ENCODE measurements around the gene BICC1. TPM values are rescaled to one million over a fixed set of nuclear protein-coding genes. Genes with fewer than 3 reads are reported as not detected.

BICC1 gene
- polyA plus RNA-seq, 1 donor (not counting 4 experiments of a cell fraction or from before 2014, with no cell fraction given) = 4.2 TPM

GRCh38 chr10:58797356-58797755, 284.7 kb downstream of the BICC1 start:
- dilution Hi-C loops (cut with MboI; ENCODE audit: extremely low pct_ligation_motif_present, low sequenced_read_pairs) = no loop called here
- DNase-seq (ENCODE audit: low read depth, low spot score) = no peak
- no peaks in the 10 kb centered on the region for H3K79me2 ChIP-seq (ENCODE audit: control insufficient read depth, insufficient read depth, low read length)
- no peak overlapping the region for H3K4me3 ChIP-seq (ENCODE audit: control insufficient read depth in 2 of 3, extremely low read depth in 1 of 3, insufficient read depth in 2 of 3, low read depth in 1 of 3, low read length in 3 of 3)
- no peaks in the 10 kb centered on the region for H4K20me1 ChIP-seq (ENCODE audit: control insufficient read depth, extremely low read depth, insufficient read depth, low read length)
- TF ChIP-seq EZH2 (IDR thresholded peaks at IDR 0.05; ENCODE audit: low read length) (no peak), CTCF (optimal IDR thresholded peaks at IDR 0.05 in 1 of 3, IDR thresholded peaks at IDR 0.05 in 1 of 3, conservative IDR thresholded peaks at IDR 0.05 in 1 of 3; ENCODE audit: extremely low read depth in 1 of 3, insufficient read depth in 2 of 3, low read length in 3 of 3) (no peak)
- H3K9me1 ChIP-seq (ENCODE audit: control insufficient read depth, extremely low read depth, insufficient read depth, low read length) = no peaks in the 10 kb centered on the region
- H3K27me3 ChIP-seq (ENCODE audit: control insufficient read depth, extremely low read depth, insufficient read depth, low read length) = no peaks in the 10 kb centered on the region
- H3K9ac ChIP-seq (ENCODE audit: control insufficient read depth, extremely low read depth, insufficient read depth, low read length) = no peak overlapping the region
- FAIRE-seq = peak; percentile 71
- no peak overlapping the region for H3K4me2 ChIP-seq (ENCODE audit: control insufficient read depth, extremely low read depth, insufficient read depth, low read depth, low read length)
- no peak overlapping the region for H2AFZ ChIP-seq (ENCODE audit: control insufficient read depth, low read length)
- no peak overlapping the region for H3K27ac ChIP-seq (ENCODE audit: control insufficient read depth, insufficient read depth, low read length)
- peaks cover 0 to under 1% of the 10 kb centered on the region in 2 experiments for H3K36me3 ChIP-seq (ENCODE audit: control insufficient read depth in 2 of 2, extremely low read depth in 1 of 2, insufficient read depth in 2 of 2, low read length in 2 of 2)
- H3K9me3 ChIP-seq (ENCODE audit: control insufficient read depth, low read depth, low read length) = no peaks in the 10 kb centered on the region
- H3K4me1 ChIP-seq (ENCODE audit: control insufficient read depth, extremely low read depth, insufficient read depth, low read length) = peaks cover 8% of the 10 kb centered on the region

GRCh38 chr10:58802047-58802446, 289.4 kb downstream of the BICC1 start:
- TF ChIP-seq EZH2 (IDR thresholded peaks at IDR 0.05; ENCODE audit: low read length) (no peak), CTCF (optimal IDR thresholded peaks at IDR 0.05 in 1 of 3, IDR thresholded peaks at IDR 0.05 in 1 of 3, conservative IDR thresholded peaks at IDR 0.05 in 1 of 3; ENCODE audit: extremely low read depth in 1 of 3, insufficient read depth in 2 of 3, low read length in 3 of 3) (no peak)
- Histone ChIP-seq H3K27me3 (ENCODE audit: control insufficient read depth, extremely low read depth, insufficient read depth, low read length) (no peaks in the 10 kb centered on the region), H3K9me3 (ENCODE audit: control insufficient read depth, low read depth, low read length) (no peaks in the 10 kb centered on the region), H3K4me1 (ENCODE audit: control insufficient read depth, extremely low read depth, insufficient read depth, low read length) (peaks cover 15% of the 10 kb centered on the region), H3K27ac (ENCODE audit: control insufficient read depth, insufficient read depth, low read length) (no peak overlapping the region), H3K4me2 (ENCODE audit: control insufficient read depth, extremely low read depth, insufficient read depth, low read depth, low read length) (no peak overlapping the region), H2AFZ (ENCODE audit: control insufficient read depth, low read length) (no peak overlapping the region), H3K36me3 (ENCODE audit: control insufficient read depth in 2 of 2, extremely low read depth in 1 of 2, insufficient read depth in 2 of 2, low read length in 2 of 2) (no peaks in the 10 kb centered on the region), H3K4me3 (ENCODE audit: control insufficient read depth in 2 of 3, extremely low read depth in 1 of 3, insufficient read depth in 2 of 3, low read depth in 1 of 3, low read length in 3 of 3) (no peak overlapping the region), H4K20me1 (ENCODE audit: control insufficient read depth, extremely low read depth, insufficient read depth, low read length) (no peaks in the 10 kb centered on the region), H3K79me2 (ENCODE audit: control insufficient read depth, insufficient read depth, low read length) (no peaks in the 10 kb centered on the region), H3K9me1 (ENCODE audit: control insufficient read depth, extremely low read depth, insufficient read depth, low read length) (no peaks in the 10 kb centered on the region), H3K9ac (ENCODE audit: control insufficient read depth, extremely low read depth, insufficient read depth, low read length) (no peak overlapping the region)
- no peak for FAIRE-seq
- no peak for DNase-seq (ENCODE audit: low read depth, low spot score)
- dilution Hi-C loops (cut with MboI; ENCODE audit: extremely low pct_ligation_motif_present, low sequenced_read_pairs) = no loop called here

Data from keratinocyte (primary cell).